Spinal cord (tissue), 10 donors: Measurements from ENCODE around the gene DNTT. TPM values are rescaled to one million over a fixed set of nuclear protein-coding genes. Genes with fewer than 3 reads are reported as not detected.

Experiments
- DNase-seq, 6 donors: peaks; one replicate each; pipeline versions ENCODE4 v3.0.0 to v3.0.0-alpha.2; 2013 to 2015; ENCODE audit warnings: low spot score in 6 of 6, low read depth in 4 of 6
- H3K27ac ChIP-seq: one replicate; pipeline ENCODE4 v1.5.1; 2013; ENCODE audit warnings: low read depth, low read length, control low read depth
- H3K27me3 ChIP-seq: one replicate; pipeline ENCODE4 v1.6.1; 2013; ENCODE audit warnings: low read length; ENCODE audit not compliant: control insufficient read depth, insufficient read depth
- H3K36me3 ChIP-seq: one replicate; pipeline ENCODE4 v1.6.1; 2013; ENCODE audit warnings: low read length; ENCODE audit not compliant: control insufficient read depth, insufficient read depth
- H3K4me1 ChIP-seq: one replicate; pipeline ENCODE4 v1.6.1; 2013; ENCODE audit warnings: low read length; ENCODE audit not compliant: control insufficient read depth, insufficient read depth
- H3K4me3 ChIP-seq: one replicate; pipeline ENCODE4 v1.5.1; 2013; ENCODE audit warnings: low read depth, low read length, control low read depth
- H3K9me3 ChIP-seq: one replicate; pipeline ENCODE4 v1.6.1; 2013; ENCODE audit warnings: low read length; ENCODE audit not compliant: control insufficient read depth, insufficient read depth
- WGBS: methylation state at CpG from one replicate; pipeline ENCODE4 v1.1.5; 2013; ENCODE audit warnings: missing lambda C conversion rate; ENCODE audit not compliant: insufficient coverage; 5-methylcytosine and 5-hydroxymethylcytosine counted together
- polyA plus RNA-seq, 2 donors: library from polyadenylated mRNA; unstranded; fragments of 120-200 nt; gene quantifications; one replicate each; pipeline ENCODE4 v1.2.1, GENCODE V29; 2013; ENCODE audit not compliant: insufficient read length in 2 of 2
- total RNA-seq, 2 donors: library from RNA; depleted of rRNA in 1 of 2; stranded (reverse); fragments of 120-200 nt in 1 of 2; fragments of >200 nt in 1 of 2; gene quantifications; one replicate each; pipeline versions ENCODE4 v1.2.3 to v1.2.4, GENCODE V29; 2013 to 2014
- donor health status: healthy.

DNTT gene
- total and polyA plus RNA-seq, 4 donors: 0.08 to 0.20 (median 0.11) TPM; not detected in 1

DNA sequence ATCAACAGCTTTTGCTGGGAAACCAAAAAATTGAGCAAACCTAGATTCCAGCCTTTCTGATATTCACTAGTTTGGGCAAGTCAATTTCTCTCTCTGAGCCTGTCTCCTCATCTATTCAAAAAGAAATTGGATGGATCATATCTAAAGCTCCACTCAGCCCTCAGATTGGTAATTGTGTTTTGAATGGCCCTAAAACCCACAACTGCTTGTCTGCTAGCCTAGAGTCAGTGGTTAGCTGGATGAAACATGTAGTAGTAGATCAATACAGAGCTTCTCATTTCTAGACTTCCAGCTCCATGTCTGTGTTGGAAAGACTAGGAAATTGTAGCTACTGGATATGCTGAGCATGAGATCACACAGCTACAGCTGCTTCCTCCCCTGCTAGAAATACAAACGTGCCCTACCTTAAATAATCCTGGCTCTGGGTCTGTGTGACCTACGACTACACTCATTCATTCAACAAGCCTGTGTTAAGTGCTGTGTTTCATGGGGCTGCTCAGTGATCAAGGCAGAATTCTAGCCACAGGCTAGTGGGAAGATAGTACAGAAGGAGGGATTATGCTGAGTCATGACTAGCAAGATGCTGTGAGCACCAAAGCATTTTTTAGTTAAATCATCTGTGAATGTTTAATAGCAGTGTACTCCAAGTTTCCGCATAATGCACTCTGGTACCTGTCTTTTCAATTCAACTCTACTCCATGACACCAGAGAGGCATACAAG, 15.7 kb downstream of the DNTT start:
- no CpG with 5 or more reads among the region's 3 CpGs for WGBS
- Histone ChIP-seq H3K27ac (no peak overlapping the region), H3K27me3 (no peaks in the 10 kb centered on the region), H3K36me3 (no peaks in the 10 kb centered on the region), H3K9me3 (no peaks in the 10 kb centered on the region), H3K4me1 (no peaks in the 10 kb centered on the region), H3K4me3 (no peak overlapping the region)
- DNase-seq: peak in 1 of 6 donors; percentile 43

DNA sequence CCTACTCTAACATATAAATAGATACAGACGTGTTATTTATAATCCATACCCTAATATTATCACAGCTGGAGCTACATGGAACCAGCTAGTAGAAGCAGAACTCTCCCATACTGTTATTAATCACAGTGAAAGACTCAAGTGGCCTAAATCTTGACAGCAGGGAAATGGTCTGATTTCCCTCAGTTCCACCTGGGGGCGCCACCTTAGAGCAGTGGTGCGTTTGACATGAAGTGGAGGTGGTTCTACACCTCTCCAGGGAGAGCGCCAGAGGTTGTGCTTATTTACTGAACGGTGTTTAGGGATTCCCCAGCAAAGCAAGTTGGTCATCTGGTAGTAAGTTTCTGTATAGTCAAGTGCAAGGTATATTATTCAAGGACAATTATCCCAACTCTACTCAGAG, 17.6 kb downstream of the DNTT start:
- Histone ChIP-seq H3K4me1 (no peaks in the 10 kb centered on the region), H3K27ac (no peak overlapping the region), H3K9me3 (no peaks in the 10 kb centered on the region), H3K27me3 (no peaks in the 10 kb centered on the region), H3K4me3 (no peak overlapping the region), H3K36me3 (no peaks in the 10 kb centered on the region)
- WGBS: 50% methylated on average over 3 of the region's 5 CpGs
- no peak for DNase-seq

DNA sequence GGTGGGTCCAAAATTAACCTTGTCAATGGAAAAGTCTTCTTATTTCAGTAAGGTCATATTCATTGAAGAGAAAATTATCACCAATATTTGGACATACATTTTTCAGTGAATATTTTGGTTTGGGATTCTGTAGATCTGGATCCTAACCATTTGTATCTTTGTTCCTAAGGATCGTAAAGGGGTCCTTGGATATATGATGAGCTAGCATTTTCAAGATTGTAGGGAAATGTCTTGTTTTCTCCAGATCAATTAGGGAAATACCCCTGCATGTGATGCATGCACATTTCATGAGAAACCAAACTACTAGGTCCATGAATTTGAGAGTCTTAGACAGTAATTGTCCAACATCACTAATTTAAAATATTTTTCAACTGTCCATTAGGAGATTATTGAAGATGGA, 18.0 kb downstream of the DNTT start:
- H3K36me3 ChIP-seq: no peaks in the 10 kb centered on the region
- H3K4me3 ChIP-seq: no peak overlapping the region
- no peaks in the 10 kb centered on the region for H3K4me1 ChIP-seq
- no peaks in the 10 kb centered on the region for H3K27me3 ChIP-seq
- H3K9me3 ChIP-seq: no peaks in the 10 kb centered on the region
- no peak overlapping the region for H3K27ac ChIP-seq
- no peak for DNase-seq
- WGBS: no CpG with 5 or more reads among the region's 1 CpG

DNA sequence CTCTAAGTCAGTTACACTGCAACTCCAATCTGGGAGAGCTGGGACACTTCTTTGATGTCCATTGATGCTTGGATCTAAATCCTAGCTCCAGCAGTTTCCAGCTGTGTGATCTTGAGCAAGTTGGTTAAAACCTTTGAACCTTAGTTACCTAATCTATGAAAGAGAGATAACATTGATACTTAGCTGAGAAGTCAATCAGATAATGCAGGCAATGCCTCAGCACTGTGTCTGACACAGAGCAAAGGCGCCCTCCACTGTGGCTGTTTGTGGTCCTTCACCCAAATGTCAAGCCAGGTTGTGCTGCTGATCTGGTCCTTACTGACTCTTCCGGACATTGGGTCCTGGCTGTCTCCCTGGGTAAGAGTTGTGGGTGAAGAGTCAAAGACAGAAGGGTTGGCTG, 20.2 kb downstream of the DNTT start:
- no peaks in the 10 kb centered on the region for H3K27me3 ChIP-seq
- no peaks in the 10 kb centered on the region for H3K4me1 ChIP-seq
- DNase-seq: no peak
- no peaks in the 10 kb centered on the region for H3K36me3 ChIP-seq
- no peak overlapping the region for H3K4me3 ChIP-seq
- H3K27ac ChIP-seq: no peak overlapping the region
- no peaks in the 10 kb centered on the region for H3K9me3 ChIP-seq
- 69% methylated on average over 2 of the region's 2 CpGs for WGBS

DNA sequence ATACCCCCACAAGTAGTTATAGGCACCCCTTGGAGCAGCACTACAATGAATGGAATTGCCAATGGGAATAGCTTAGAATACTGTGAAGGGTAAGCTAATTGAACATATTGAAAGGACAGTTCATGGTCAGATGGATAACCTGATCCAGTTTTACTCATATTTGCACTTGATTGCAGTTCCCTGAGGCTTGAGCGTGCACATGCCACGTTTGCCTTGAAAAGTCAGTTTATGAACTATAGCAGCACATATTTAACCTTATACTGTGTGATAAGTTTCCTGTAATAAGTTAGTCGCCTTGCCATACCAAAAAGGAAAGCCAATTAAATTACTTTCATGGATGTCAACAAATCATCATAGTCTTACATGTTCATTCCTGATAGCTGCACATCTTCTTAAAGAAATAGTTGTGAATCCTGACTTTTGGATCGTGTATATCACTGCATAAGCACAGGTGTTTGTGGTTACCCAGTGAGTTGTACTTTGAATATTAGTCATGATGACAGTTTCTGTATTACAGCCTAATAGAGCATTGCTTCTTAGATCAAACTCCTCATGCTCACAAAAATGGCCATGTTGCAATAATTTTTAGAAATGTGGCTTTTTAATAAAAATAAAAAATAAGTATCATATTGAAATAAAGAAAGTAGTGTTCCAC, 21.6 kb downstream of the DNTT start:
- Histone ChIP-seq H3K4me3 (no peak overlapping the region), H3K36me3 (no peaks in the 10 kb centered on the region), H3K9me3 (no peaks in the 10 kb centered on the region), H3K4me1 (no peaks in the 10 kb centered on the region), H3K27ac (no peak overlapping the region), H3K27me3 (no peaks in the 10 kb centered on the region)
- WGBS: no CpG with 5 or more reads among the region's 4 CpGs
- DNase-seq: no peak

DNA sequence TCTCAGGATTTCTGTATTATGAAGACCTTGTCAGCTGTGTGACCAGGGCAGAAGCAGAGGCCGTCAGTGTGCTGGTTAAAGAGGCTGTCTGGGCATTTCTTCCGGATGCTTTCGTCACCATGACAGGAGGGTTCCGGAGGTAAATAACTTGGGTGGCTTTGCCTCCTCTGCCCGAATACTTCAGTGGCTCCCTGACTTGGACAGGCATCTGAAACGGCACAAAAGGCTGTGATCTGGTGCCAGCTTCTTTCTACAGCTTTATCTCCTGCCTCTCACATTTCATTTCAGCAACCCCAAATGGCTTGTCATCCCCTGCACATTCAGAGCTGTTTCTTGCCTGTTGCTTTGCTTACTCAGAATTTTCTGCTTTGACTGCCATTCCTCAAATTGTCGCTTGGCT, 23.2 kb downstream of the DNTT start:
- H3K4me3 ChIP-seq: no peak overlapping the region
- H3K27me3 ChIP-seq: no peaks in the 10 kb centered on the region
- 72% methylated on average over 7 of the region's 7 CpGs for WGBS
- H3K4me1 ChIP-seq: no peaks in the 10 kb centered on the region
- H3K9me3 ChIP-seq: no peaks in the 10 kb centered on the region
- DNase-seq: no peak
- no peaks in the 10 kb centered on the region for H3K36me3 ChIP-seq
- no peak overlapping the region for H3K27ac ChIP-seq

DNA sequence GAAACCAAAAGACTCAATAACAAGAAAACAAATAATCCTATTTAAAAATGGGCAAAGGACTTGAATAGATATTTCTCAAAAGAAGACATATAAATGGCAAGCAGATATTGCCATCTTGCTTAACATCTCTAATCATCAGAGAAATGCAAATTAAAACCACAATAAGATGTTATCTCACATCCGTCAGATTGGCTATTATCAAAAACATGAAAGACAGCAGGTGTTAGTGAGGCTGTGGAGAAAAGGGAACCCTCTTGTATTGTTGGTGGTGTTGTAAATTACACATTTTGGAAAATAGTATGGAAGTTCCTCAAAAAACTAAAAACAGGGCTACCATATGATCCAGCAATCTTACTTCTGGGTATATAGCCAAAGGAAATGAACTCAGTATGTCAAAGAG, 28.9 kb downstream of the DNTT start:
- no peaks in the 10 kb centered on the region for H3K36me3 ChIP-seq
- no peaks in the 10 kb centered on the region for H3K4me1 ChIP-seq
- peaks cover 2% of the 10 kb centered on the region for H3K27me3 ChIP-seq
- no CpG with 5 or more reads among the region's 1 CpG for WGBS
- H3K4me3 ChIP-seq: no peak overlapping the region
- DNase-seq: no peak
- H3K27ac ChIP-seq: no peak overlapping the region
- no peaks in the 10 kb centered on the region for H3K9me3 ChIP-seq

DNA sequence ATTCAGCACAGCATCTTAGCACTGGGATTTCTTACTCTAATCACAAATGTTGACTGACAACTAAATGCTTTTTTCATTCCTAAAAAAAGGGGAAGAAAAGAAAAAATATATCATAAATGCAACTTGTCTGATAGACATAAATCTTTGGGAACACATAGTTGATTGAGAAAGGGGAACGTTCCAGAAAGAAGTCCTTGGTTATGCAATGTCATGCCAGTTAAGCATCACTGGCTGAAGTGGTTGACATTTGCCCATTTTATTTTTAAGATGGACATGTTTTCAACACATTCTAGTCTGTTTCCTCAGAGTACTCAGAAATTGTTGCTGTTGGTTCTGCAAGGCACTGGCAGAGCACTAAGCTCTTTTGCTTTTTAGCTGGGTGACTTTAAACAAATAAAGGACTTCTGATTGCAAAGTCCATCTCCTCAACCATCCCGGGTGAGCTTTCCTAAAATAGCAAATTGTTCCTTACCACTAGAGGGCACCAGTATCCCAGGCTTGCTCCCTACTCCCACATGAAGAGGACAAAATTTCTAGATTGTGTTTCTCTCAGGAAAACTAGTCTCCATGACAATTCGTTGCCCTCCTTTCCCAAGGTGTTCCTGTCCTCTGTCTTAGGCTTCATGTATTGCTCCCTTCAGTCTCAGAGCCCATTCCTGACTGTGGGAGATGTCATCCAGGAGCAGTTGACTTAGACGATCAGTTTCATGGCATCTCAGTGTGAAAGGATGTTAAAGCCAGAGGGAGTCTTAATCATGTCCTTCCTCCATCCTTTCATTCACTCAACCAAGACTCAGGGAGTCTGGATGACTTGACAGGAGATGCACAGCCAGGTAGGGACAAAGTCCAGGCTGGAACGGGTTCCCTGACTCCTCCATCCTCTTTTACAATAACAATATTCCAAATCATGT, 30.6 kb downstream of the DNTT start:
- peak in 4 of 6 donors; percentile 12 to 72 (median 41) for DNase-seq
- H3K27me3 ChIP-seq: peaks cover 2% of the 10 kb centered on the region
- peaks cover 7% of the 10 kb centered on the region for H3K4me1 ChIP-seq
- no peaks in the 10 kb centered on the region for H3K9me3 ChIP-seq
- WGBS: 50% methylated on average over 4 of the region's 5 CpGs
- no peak overlapping the region for H3K4me3 ChIP-seq
- H3K36me3 ChIP-seq: no peaks in the 10 kb centered on the region
- no peak overlapping the region for H3K27ac ChIP-seq

DNA sequence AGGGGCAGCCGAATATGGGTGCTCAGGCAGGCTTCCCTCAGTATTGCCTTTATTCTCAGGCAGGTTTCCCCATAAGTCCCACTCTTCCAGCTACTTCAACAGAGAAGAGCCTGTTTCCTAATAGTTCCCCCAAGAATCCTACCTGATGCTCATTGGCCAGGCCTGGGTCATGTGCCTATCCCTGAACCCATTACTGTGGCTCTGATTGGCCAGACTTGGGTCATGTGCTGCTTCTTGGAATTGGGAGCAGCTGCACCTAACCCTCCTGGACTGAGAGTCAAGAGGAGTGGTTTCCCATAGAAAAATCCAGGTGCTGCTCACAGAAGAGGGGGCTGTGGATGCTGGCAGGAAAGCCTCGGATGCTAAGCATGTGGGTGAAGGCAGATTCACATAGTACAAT, 32.9 kb downstream of the DNTT start:
- WGBS: 91% methylated on average over 1 of the region's 2 CpGs

More for the DNA sequence above, 32.9 kb downstream of the DNTT start:
- Histone ChIP-seq H3K4me1 (peaks cover 7% of the 10 kb centered on the region), H3K4me3 (no peak overlapping the region), H3K9me3 (no peaks in the 10 kb centered on the region), H3K36me3 (no peaks in the 10 kb centered on the region), H3K27me3 (peaks cover 2% of the 10 kb centered on the region), H3K27ac (no peak overlapping the region)
- DNase-seq: no peak
